ENCODE results near the gene NDUFB1.

The NDUFB1 gene

DNA sequence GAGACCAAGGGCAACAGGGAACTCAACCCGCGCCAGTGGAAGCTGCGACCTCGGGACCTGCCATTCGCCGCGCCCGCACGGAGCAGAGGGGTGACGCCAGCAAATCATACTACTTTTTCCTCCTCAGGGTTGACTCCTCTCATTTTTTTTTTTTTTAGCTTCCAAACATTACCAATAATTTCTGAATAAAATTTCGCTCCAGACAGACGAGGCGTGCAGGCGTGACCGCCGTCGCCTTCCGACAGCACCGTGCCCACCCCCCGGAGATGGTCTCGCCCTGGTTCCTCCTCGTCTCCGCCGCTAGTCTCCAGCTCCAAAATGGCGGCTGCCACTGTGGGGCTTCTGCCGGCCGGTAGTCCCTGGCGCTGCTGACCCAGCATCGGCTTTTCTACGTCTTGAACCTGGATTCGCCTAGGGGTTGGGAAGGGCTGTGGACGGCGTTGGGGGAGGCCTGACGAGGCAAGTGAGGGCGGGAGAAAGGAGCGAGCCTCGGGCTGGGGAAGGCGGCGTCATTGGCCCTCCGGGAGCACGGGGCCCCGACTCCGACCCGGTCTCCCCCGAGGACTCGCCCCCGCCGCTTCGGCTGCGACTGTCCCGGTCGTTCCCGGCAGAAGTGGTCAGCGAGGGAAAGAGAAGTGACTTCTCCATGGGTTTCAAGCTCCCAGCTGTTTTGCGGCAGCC lies at the start of gene NDUFB1, which contains the start of gene CPSF2:
Gene NDUFB1 (minus strand): TSS at position 37 of the 681 bp plus-strand sequence. CDS start 4,069 bp downstream, outside the sequence.
Gene CPSF2 (plus strand): TSS at position 300 of the 681 bp plus-strand sequence. CDS start 9,016 bp downstream, outside the sequence.
- peak; percentile 90 for DNase-seq (ENCODE audit: low spot score)
- in situ Hi-C loops (cut with MboI; ENCODE audit: low pct_unique_long_range_greater_than_20kb, low sequenced_read_pairs, unreplicated experiment) = no loop called here
- TF ChIP-seq, protein P1, sequence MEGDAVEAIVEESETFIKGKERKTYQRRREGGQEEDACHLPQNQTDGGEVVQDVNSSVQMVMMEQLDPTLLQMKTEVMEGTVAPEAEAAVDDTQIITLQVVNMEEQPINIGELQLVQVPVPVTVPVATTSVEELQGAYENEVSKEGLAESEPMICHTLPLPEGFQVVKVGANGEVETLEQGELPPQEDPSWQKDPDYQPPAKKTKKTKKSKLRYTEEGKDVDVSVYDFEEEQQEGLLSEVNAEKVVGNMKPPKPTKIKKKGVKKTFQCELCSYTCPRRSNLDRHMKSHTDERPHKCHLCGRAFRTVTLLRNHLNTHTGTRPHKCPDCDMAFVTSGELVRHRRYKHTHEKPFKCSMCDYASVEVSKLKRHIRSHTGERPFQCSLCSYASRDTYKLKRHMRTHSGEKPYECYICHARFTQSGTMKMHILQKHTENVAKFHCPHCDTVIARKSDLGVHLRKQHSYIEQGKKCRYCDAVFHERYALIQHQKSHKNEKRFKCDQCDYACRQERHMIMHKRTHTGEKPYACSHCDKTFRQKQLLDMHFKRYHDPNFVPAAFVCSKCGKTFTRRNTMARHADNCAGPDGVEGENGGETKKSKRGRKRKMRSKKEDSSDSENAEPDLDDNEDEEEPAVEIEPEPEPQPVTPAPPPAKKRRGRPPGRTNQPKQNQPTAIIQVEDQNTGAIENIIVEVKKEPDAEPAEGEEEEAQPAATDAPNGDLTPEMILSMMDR (IDR thresholded peaks at IDR 0.05; ENCODE audit: extremely low read depth, insufficient read depth, missing control alignments) = no peak

GRCh38 chr14:92164958-92165357 lies 43.5 kb upstream of the NDUFB1 start:
- TF ChIP-seq, protein P1 (IDR thresholded peaks at IDR 0.05; ENCODE audit: extremely low read depth, insufficient read depth, missing control alignments) = no peak
- in situ Hi-C loops (cut with MboI; ENCODE audit: low pct_unique_long_range_greater_than_20kb, low sequenced_read_pairs, unreplicated experiment) = no loop called here
- no peak for DNase-seq (ENCODE audit: low spot score)

GRCh38 chr14:92161521-92161920 lies 40.0 kb upstream of the NDUFB1 start:
- in situ Hi-C loops (cut with MboI; ENCODE audit: low pct_unique_long_range_greater_than_20kb, low sequenced_read_pairs, unreplicated experiment) = no loop called here
- TF ChIP-seq, protein P1 (IDR thresholded peaks at IDR 0.05; ENCODE audit: extremely low read depth, insufficient read depth, missing control alignments) = no peak
- DNase-seq (ENCODE audit: low spot score) = no peak

GRCh38 chr14:92160619-92161018 lies 39.1 kb upstream of the NDUFB1 start:
- TF ChIP-seq, protein P1 (IDR thresholded peaks at IDR 0.05; ENCODE audit: extremely low read depth, insufficient read depth, missing control alignments) = no peak
- DNase-seq (ENCODE audit: low spot score) = no peak
- in situ Hi-C loops (cut with MboI; ENCODE audit: low pct_unique_long_range_greater_than_20kb, low sequenced_read_pairs, unreplicated experiment) = no loop called here

DNA sequence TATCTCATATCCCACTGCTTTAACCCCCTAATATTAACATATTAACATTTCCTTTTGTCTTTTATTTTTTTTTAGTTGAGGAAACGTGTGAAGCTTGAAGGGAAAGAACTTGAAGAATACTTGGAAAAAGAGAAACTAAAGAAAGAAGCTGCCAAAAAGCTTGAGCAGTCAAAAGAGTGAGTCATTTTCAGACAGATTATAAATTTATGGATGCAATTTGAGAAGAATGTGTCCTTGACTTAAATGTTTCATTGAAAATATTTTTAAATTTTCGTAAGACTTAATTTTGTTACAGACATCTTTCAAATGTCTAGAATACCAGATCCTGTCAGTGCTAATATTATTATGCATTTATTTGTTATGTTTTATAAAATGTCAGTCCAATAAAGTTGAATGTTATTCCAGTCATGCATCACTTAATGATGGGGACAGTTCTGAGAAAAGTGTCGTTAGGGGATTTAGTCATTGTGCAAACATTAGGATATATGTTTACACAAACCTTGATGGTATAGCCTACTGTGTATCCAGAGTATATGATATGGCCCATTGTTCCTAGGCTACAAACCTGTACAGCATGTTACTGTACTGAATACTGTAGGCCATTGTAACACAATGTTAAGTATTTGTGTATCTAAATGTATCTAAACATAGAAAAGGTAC lies 32.9 kb upstream of the NDUFB1 start:
- DNase-seq (ENCODE audit: low spot score) = no peak
- in situ Hi-C loops (cut with MboI; ENCODE audit: low pct_unique_long_range_greater_than_20kb, low sequenced_read_pairs, unreplicated experiment) = no loop called here
- TF ChIP-seq, protein P1 (IDR thresholded peaks at IDR 0.05; ENCODE audit: extremely low read depth, insufficient read depth, missing control alignments) = no peak

DNA sequence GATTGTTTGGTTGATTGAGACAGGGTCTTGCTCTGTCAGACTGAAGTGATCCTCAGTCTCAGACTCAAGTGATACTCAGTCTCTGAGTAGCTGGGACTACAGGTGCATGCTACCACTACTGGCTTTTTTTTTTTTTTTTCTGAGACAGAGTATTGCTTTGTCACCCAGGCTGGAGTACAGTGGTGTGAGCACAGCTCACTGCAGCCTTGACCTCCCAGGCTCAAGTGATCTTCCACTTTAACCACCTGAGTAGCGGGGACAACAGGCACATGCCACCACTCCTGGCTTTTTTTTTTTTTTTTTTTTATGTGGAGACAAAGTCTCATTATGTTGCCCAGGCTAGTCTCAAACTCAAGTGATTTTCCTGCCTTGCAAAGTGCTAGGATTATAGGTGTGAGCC lies 32.1 kb upstream of the NDUFB1 start:
- TF ChIP-seq, protein P1 (IDR thresholded peaks at IDR 0.05; ENCODE audit: extremely low read depth, insufficient read depth, missing control alignments) = no peak
- in situ Hi-C loops (cut with MboI; ENCODE audit: low pct_unique_long_range_greater_than_20kb, low sequenced_read_pairs, unreplicated experiment) = no loop called here
- no peak for DNase-seq (ENCODE audit: low spot score)
